Mesodermal cell (in vitro differentiated cells): ENCODE results near the gene PYDC1.

Source experiments
- H3K27ac ChIP-seq: 2 replicates; pipeline ENCODE4 v1.7.0; 2013; ENCODE audit warnings: mild to moderate bottlenecking, low read depth, low read length, moderate library complexity; ENCODE audit not compliant: severe bottlenecking
- H3K36me3 ChIP-seq: 2 replicates; pipeline ENCODE4 v1.7.1; 2013; ENCODE audit warnings: mild to moderate bottlenecking, low read length, moderate library complexity; ENCODE audit not compliant: control insufficient read depth, insufficient read depth
- H3K4me1 ChIP-seq: one replicate; pipeline ENCODE4 v1.7.1; 2013; ENCODE audit warnings: mild to moderate bottlenecking, low read length; ENCODE audit not compliant: insufficient read depth, control insufficient read depth, poor library complexity, severe bottlenecking
- H3K4me3 ChIP-seq: 2 replicates; pipeline ENCODE4 v1.7.0; 2013; ENCODE audit warnings: low read length, control low read depth, mild to moderate bottlenecking; ENCODE audit not compliant: insufficient read depth, poor library complexity, severe bottlenecking; ENCODE audit errors: extremely low read depth
- H3K9me3 ChIP-seq: 2 replicates; pipeline ENCODE4 v1.7.1; 2013; ENCODE audit warnings: mild to moderate bottlenecking, low read length, moderate library complexity; ENCODE audit not compliant: control insufficient read depth
- WGBS, 2 experiments: methylation state at CpG; one replicate each; pipeline ENCODE4 v1.1.5; 2013; ENCODE audit warnings: missing lambda C conversion rate in 2 of 2; ENCODE audit not compliant: insufficient coverage in 2 of 2; 5-methylcytosine and 5-hydroxymethylcytosine counted together

The PYDC1 gene

GRCh38 chr16:31168848-31169247, 48.1 kb downstream of the PYDC1 start:
- WGBS, 2 experiments = 89 to 100% methylated on average over 1 of the region's 2 CpGs
- H3K27ac ChIP-seq = no peak overlapping the region
- H3K36me3 ChIP-seq = no peaks in the 10 kb centered on the region
- H3K4me3 ChIP-seq = no peak overlapping the region
- H3K9me3 ChIP-seq = no peaks in the 10 kb centered on the region
- H3K4me1 ChIP-seq = no peaks in the 10 kb centered on the region

- Histone ChIP-seq H3K4me3 (no peak overlapping the region), H3K36me3 (no peaks in the 10 kb centered on the region), H3K27ac (no peak overlapping the region), H3K9me3 (no peaks in the 10 kb centered on the region), H3K4me1 (no peaks in the 10 kb centered on the region)
- WGBS, 2 experiments = 87 to 93% methylated on average over 7 to 8 of the region's 8 CpGs
Measured at GRCh38 chr16:31167315-31167714, 49.6 kb downstream of the PYDC1 start.
